ENCODE data around the gene JAG1. TPM values are rescaled to one million over a fixed set of nuclear protein-coding genes. Genes with fewer than 3 reads are reported as not detected.

The JAG1 gene
- total RNA-seq, 4 donors from 2014 or later, result 34.3 to 81.9 (median 45.7) TPM

DNA sequence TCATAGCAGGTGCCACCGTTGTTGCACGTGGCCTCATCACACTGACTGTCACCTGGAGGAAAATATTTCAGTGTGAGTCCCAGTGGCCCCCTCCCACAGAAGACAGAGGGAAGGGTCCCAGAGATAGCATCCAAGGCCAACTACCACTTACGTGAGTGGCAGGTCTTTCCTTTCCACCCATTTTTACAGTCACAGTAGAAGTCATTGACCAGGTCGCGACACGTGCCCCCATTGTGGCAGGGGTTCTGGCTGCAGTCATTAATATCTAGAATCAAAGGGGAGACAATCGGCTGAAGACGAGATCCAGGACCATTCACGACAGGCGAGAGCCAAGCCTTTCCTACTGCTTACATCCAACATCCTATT, 28.6 kb downstream of the JAG1 start:
- Histone ChIP-seq H3K4me1 (peaks cover 0 to 9% (median 0%) of the 10 kb centered on the region in 3 donors), H3K9me3 (no peaks in the 10 kb centered on the region), H3K4me3 (no peak overlapping the region), H3K27ac (peak overlapping the region in 2 of 4 donors; percentile 2 to 21), H3K36me3 (peaks cover 0 to 100% of the 10 kb centered on the region in 2 donors), H3K27me3 (no peaks in the 10 kb centered on the region)
- 89 to 100% methylated on average over 1 to 5 of the region's 10 CpGs for WGBS, 2 donors (ENCODE audit: low coverage in 1 of 2)
- TF ChIP-seq POLR2AphosphoS5 (IDR thresholded peaks at IDR 0.05) (no peak), POLR2A (IDR thresholded peaks at IDR 0.05) (no peak), EP300 (IDR thresholded peaks at IDR 0.05) (no peak)
- TF ChIP-seq, protein P1, sequence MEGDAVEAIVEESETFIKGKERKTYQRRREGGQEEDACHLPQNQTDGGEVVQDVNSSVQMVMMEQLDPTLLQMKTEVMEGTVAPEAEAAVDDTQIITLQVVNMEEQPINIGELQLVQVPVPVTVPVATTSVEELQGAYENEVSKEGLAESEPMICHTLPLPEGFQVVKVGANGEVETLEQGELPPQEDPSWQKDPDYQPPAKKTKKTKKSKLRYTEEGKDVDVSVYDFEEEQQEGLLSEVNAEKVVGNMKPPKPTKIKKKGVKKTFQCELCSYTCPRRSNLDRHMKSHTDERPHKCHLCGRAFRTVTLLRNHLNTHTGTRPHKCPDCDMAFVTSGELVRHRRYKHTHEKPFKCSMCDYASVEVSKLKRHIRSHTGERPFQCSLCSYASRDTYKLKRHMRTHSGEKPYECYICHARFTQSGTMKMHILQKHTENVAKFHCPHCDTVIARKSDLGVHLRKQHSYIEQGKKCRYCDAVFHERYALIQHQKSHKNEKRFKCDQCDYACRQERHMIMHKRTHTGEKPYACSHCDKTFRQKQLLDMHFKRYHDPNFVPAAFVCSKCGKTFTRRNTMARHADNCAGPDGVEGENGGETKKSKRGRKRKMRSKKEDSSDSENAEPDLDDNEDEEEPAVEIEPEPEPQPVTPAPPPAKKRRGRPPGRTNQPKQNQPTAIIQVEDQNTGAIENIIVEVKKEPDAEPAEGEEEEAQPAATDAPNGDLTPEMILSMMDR (IDR thresholded peaks at IDR 0.05), result no peak
- ATAC-seq, result no peak

DNA sequence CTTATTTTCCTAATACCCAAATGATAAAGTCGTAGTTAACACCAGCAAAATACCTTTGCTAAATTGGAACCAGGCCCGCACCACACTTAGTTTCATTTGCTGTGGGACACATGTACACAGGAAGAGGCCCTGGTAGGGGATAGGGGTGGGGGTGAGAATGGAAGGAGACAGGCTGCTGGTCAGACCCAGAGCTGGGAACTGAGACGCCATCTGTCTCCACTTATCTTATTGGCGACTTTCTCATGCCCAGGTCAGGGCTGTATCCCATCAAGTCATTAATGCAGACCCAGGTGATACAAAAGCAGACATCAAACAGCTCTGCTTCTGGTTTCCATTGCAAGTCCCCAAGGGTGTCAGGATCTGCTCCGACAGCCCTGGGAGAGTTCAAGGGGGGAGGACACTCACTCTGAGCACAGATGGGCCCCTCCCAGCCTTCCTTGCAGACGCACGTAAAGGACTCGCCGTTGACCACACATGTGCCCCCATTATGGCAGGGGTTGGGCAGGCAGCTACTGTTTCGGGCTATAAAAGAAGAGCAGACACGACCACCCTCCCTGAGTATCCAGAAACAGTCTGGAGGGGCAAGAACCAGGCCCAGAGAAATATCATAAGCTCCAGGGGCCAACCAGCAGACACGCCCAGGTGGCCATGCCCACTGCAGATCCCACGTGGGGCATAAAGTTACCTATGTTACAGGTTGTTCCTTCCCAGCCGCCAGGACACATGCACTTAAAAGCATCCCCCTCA, 29.2 kb downstream of the JAG1 start:
- no peaks in the 10 kb centered on the region for H3K27me3 ChIP-seq
- peaks cover 0 to 13% (median 0%) of the 10 kb centered on the region in 3 donors for H3K4me1 ChIP-seq
- H3K27ac ChIP-seq, result peak overlapping the region in 2 of 4 donors; percentile 2 to 21
- no peak overlapping the region for H3K4me3 ChIP-seq
- no peaks in the 10 kb centered on the region for H3K9me3 ChIP-seq
- 75 to 95% methylated on average over 5 to 9 of the region's 14 CpGs for WGBS, 2 donors (ENCODE audit: low coverage in 1 of 2)
- no peak for ATAC-seq
- peaks cover 0 to 100% of the 10 kb centered on the region in 2 donors for H3K36me3 ChIP-seq
- TF ChIP-seq EP300 (IDR thresholded peaks at IDR 0.05), result no peak
- TF ChIP-seq, protein P1 (IDR thresholded peaks at IDR 0.05), result no peak
- TF ChIP-seq POLR2AphosphoS5 (IDR thresholded peaks at IDR 0.05), result no peak
- no peak for TF ChIP-seq POLR2A (IDR thresholded peaks at IDR 0.05)

DNA sequence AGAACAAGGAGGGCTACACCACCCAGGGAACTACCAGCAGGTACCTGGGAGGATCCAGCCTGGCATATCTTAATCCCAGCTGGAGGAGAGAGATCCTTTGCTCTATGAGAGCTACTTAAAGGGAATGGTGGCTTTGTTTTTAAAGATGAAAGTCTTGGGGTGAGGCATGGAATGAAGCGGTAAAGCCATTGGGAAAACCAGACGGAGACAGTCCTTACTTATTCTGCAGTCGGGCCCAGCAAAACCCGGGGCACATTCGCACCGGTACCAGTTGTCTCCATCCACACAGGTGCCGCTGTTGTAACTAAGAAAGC, 30.3 kb downstream of the JAG1 start:
- WGBS, 2 donors (ENCODE audit: low coverage in 1 of 2), result 67 to 100% methylated on average over 1 to 2 of the region's 7 CpGs
- ATAC-seq, result no peak
- no peak for TF ChIP-seq EP300 (IDR thresholded peaks at IDR 0.05)
- TF ChIP-seq, protein P1 (IDR thresholded peaks at IDR 0.05), result no peak
- no peak for TF ChIP-seq POLR2AphosphoS5 (IDR thresholded peaks at IDR 0.05)
- no peak for TF ChIP-seq POLR2A (IDR thresholded peaks at IDR 0.05)
- Histone ChIP-seq H3K27ac (no peak overlapping the region), H3K27me3 (no peaks in the 10 kb centered on the region), H3K36me3 (peaks cover 0 to 97% of the 10 kb centered on the region in 2 donors), H3K4me3 (no peak overlapping the region), H3K4me1 (peaks cover 0 to 21% (median 0%) of the 10 kb centered on the region in 3 donors), H3K9me3 (no peaks in the 10 kb centered on the region)

DNA sequence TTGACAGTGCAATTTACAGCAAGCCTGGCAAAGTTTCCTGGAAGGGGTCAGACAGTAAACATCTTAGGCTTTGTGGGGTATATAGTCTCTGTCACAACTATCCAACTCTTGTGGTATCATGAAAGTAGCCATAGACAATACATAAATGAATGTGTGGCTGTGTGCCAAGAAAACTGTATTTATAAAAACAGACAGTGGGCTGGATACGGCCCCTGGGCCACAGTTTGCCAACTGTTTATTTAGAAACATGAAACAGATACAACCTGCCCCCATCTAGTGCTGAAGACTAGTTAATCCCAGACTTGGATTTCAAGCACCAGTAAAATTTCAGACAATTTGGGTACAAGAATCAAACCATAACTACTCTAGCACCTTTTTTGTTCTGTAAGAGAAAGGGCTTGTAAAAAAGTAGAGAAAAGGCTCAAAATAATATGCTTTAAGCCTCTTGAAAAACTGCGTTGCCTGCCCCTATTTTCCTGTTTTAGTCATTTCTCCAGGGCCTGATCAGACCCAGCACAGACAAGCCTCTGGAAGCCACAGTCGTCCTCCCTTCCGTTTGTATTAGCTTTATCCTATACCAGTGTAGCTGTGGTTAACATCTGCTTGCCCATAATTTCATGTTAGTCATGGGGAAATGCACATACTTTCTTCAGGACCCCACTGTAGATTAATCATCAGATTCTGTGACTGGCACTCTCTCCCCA, 30.8 kb downstream of the JAG1 start:
- no peak for ATAC-seq
- no peak overlapping the region for H3K27ac ChIP-seq
- H3K4me3 ChIP-seq, result no peak overlapping the region
- H3K36me3 ChIP-seq, result peaks cover 0 to 92% of the 10 kb centered on the region in 2 donors
- TF ChIP-seq EP300 (IDR thresholded peaks at IDR 0.05), result no peak
- TF ChIP-seq, protein P1 (IDR thresholded peaks at IDR 0.05), result no peak
- no peak for TF ChIP-seq POLR2A (IDR thresholded peaks at IDR 0.05)
- no peak for TF ChIP-seq POLR2AphosphoS5 (IDR thresholded peaks at IDR 0.05)
- H3K27me3 ChIP-seq, result no peaks in the 10 kb centered on the region
- WGBS, 2 donors (ENCODE audit: low coverage in 1 of 2), result 47 to 65% methylated on average over 4 of the region's 4 CpGs
- H3K9me3 ChIP-seq, result no peaks in the 10 kb centered on the region
- H3K4me1 ChIP-seq, result peaks cover 0 to 26% (median 0%) of the 10 kb centered on the region in 3 donors
